Measurements from ENCODE around the gene CETP.
A peak's percentile ranks its signal among the peaks of the same experiment; 100 is the strongest.

The CETP gene

GRCh38 chr16:56966093-56966475, 4.3 kb downstream of the CETP start:
- DNase-seq (ENCODE audit: low read depth in 2 of 2): peak in 1 of 2 donors; percentile 44
- no peak overlapping the region for H3K4me3 ChIP-seq (replicated peaks in 1 of 2; ENCODE audit: low read depth in 2 of 2, low read length in 2 of 2)
- no peak for TF ChIP-seq CTCF (IDR thresholded peaks at IDR 0.05; ENCODE audit: low read depth, low read length)

GRCh38 chr16:56967733-56968132, 6.0 kb downstream of the CETP start:
- no peak for TF ChIP-seq CTCF (IDR thresholded peaks at IDR 0.05; ENCODE audit: low read depth, low read length)

GRCh38 chr16:56969769-56970168, 8.0 kb downstream of the CETP start:
- DNase-seq (ENCODE audit: low read depth in 2 of 2): no peak
- no peak for TF ChIP-seq CTCF (IDR thresholded peaks at IDR 0.05; ENCODE audit: low read depth, low read length)
- no peak overlapping the region for H3K4me3 ChIP-seq (replicated peaks in 1 of 2; ENCODE audit: low read depth in 2 of 2, low read length in 2 of 2)

More at GRCh38 chr16:56967733-56968132, 6.0 kb downstream of the CETP start:
- DNase-seq (ENCODE audit: low read depth in 2 of 2): peak in 1 of 2 donors; percentile 63
- H3K4me3 ChIP-seq (replicated peaks in 1 of 2; ENCODE audit: low read depth in 2 of 2, low read length in 2 of 2): no peak overlapping the region

GRCh38 chr16:56970934-56971767, 9.4 kb downstream of the CETP start:
- DNase-seq (ENCODE audit: low read depth in 2 of 2): peak in 1 of 2 donors; percentile 40
- no peak overlapping the region for H3K4me3 ChIP-seq (replicated peaks in 1 of 2; ENCODE audit: low read depth in 2 of 2, low read length in 2 of 2)
- TF ChIP-seq CTCF (IDR thresholded peaks at IDR 0.05; ENCODE audit: low read depth, low read length): no peak

- no peak for TF ChIP-seq CTCF (IDR thresholded peaks at IDR 0.05; ENCODE audit: low read depth, low read length)
- DNase-seq (ENCODE audit: low read depth in 2 of 2): no peak
- H3K4me3 ChIP-seq (replicated peaks in 1 of 2; ENCODE audit: low read depth in 2 of 2, low read length in 2 of 2): no peak overlapping the region
These were observed 10.0 kb downstream of the CETP start for GRCh38 chr16:56971768-56972043.

GRCh38 chr16:56972403-56973293, 10.9 kb downstream of the CETP start:
- no peak overlapping the region for H3K4me3 ChIP-seq (replicated peaks in 1 of 2; ENCODE audit: low read depth in 2 of 2, low read length in 2 of 2)
- no peak for DNase-seq (ENCODE audit: low read depth in 2 of 2)
- TF ChIP-seq CTCF (IDR thresholded peaks at IDR 0.05; ENCODE audit: low read depth, low read length): no peak
